HG02642 (cell line): ENCODE data around the gene RSBN1L.
"Not testable (repeated sequence)": the region's sequence is repeated elsewhere in the genome, so short reads cannot be mapped to it uniquely, and the experiment has no call there.

Experiments used
- ATAC-seq: cut with Tn5 transposase; IDR thresholded peaks from one replicate; pipeline ENCODE4 v1.9.1; 2021; ENCODE audit warnings: mild to moderate bottlenecking; ENCODE audit not compliant: unreplicated experiment, poor library complexity

RSBN1L gene

DNA sequence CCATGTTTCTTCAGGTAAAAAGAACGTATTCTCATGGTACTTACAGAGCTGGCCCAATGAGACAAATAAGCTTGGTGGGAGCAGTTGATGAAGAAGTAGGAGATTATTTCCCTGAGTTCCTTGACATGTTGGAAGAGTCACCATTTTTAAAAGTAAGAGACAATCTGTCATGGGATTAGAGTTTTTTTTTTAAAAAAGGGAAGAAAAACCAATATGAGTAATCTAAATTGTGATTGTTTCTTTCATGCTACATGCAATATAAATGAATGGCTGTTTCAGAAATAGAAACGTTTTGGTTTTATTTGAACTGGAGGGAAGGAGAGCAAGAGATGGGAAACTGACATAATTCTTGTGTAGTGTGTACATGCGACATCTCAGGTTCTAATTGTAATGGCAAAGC, 69.2 kb downstream of the RSBN1L start:
- ATAC-seq = no peak

DNA sequence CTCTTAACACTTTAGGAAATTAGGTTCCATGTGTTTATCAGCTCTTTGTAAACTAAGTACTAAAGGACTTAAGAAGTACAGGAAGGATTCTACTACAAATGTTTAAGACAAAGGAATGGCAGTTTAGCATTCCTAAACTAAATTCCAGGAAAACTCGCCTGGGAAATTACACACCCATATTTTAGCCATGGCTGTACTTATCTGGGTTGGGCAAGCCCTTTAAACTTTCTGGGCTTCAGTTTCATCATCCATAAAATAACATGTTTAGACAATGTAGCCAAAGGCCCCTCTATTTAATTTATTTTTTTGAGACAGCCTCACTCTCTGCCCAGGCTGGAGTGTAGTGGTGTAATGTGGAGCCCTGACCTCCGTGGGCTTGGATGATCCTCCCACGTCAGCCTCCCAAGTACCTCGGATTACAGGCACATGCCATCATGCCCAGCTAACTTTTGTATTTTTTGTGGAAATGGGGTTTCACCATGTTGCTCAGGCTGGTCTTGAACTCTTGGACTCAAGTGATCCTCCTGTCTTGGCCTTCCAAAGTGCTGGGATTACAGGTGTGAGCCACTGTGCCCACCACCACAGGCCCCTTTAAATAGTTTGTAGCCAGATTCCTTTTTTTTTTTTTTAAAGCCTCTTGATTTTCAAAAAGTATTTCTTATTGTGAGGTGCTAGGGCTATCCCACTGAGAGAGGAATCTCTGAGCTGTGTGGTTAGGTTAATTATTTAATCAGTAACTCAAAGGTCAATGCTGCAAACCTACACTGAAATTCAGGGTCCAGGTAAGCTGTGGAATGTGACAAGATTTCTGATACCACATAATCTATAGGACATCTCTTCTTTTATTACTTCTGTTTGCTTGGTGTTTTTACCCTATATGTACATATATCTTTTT, 69.9 kb downstream of the RSBN1L start:
- no peak for ATAC-seq

GRCh38 chr7:77766801-77767605, 70.7 kb downstream of the RSBN1L start:
- no peak for ATAC-seq

GRCh38 chr7:77770316-77770715, 74.1 kb downstream of the RSBN1L start:
- no peak for ATAC-seq

GRCh38 chr7:77771901-77772300, 75.6 kb downstream of the RSBN1L start:
- no peak for ATAC-seq

DNA sequence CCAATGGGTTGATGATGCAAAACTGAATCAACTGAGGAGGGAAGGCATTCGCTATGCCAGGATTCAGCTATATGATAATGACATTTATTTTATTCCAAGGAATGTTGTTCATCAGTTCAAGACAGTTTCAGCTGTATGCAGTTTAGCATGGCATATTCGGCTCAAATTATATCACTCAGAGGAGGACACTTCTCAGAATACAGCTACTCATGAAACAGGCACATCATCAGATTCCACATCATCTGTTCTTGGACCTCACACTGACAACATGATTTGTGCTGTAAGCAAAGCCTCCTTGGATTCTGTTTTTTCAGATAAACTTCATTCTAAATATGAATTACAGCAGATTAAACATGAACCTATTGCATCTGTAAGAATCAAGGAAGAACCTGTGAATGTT, 82.3 kb downstream of the RSBN1L start:
- no peak for ATAC-seq

GRCh38 chr7:77782383-77782782, 86.1 kb downstream of the RSBN1L start:
- ATAC-seq = no peak

DNA sequence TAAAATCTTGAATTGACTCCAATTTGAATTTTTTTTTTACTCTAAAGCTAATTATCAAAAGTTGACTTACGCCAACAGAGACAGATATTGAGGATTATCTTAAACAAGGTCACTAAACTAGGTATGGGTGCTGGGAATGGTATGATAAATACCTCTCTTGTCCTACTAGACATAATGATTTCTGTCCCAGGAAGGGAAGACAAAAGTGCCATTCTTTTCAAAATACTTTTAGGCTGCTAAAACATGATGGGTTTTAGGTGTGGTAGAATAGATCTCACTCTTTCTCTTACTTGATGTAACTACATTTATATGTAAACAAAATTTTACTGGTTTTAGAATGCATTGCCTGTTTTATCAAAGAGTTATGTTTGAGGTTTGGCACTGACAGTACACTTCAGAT, 86.9 kb downstream of the RSBN1L start:
- no peak for ATAC-seq

GRCh38 chr7:77783545-77783944, 87.3 kb downstream of the RSBN1L start:
- no peak for ATAC-seq

DNA sequence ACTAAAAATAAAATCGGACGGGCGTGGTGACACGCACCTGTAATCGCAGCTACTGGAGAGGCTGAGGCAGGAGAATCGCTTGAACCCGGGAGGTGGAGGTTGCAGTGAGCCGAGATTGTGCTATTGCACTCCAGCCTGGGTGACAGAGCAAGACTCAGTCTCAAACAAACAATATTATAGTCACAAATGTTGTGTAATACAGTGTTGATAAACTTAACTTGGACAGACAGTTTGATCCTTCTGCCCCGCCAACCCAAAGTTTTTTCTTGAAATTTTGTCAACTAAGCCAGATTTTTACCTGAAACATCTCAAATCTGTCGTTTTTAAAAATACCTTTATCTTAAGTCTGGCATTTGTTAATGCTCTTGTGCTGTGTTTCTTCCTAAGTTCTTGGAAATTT, 88.2 kb downstream of the RSBN1L start:
- ATAC-seq = not testable (repeated sequence)

GRCh38 chr7:77786018-77786417, 89.8 kb downstream of the RSBN1L start:
- no peak for ATAC-seq

GRCh38 chr7:77786741-77787140, 90.5 kb downstream of the RSBN1L start:
- no peak for ATAC-seq

DNA sequence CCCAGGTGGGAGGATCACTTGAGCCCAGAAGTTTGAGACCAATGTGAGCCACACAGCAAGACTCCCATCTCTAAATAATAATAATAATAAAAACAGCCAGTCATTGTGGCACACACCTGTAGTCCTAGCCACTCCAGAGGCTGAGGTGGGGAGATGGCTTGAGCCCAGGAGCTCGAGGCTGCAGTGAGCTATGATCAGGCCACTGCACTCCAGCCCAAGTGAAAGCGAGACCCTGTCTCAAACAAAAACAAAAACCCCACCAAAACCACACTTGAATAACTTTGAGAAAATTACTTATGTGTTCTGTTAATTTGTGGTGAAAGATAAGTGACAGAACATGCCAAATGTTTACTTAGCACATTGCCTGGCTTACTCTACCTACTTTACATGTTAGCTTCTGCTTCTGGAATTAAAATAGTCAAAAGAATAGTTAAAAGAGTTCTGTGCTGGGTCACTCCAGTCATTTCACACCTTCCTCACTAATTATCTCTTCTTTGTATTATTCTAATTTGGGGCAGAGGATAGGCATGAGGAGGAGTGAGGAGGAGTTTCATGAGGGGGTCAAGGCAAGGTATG, 92.2 kb downstream of the RSBN1L start:
- ATAC-seq = no peak

- no peak for ATAC-seq
Measured at GRCh38 chr7:77791336-77791735, 95.1 kb downstream of the RSBN1L start.

GRCh38 chr7:77791956-77792355, 95.7 kb downstream of the RSBN1L start:
- ATAC-seq = no peak

DNA sequence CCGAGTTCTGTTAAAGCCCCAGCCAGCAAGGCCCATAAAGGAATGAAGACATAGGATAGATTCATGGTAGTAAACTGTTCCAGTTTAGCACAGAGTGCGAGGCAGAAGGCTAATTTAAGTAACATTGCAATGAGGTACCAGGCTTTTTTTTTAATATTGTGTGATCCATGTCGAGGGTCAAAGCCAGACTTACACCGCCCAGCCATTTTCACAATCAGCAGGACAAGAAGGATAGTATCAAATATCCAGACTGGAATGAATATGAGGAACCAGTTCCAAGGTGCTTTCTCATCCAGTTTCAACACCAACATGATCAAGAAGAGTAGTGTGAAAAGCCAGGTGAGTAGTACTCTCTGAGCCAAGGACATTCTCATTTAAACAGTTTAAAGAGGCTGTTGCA, 97.7 kb downstream of the RSBN1L start:
- no peak for ATAC-seq

GRCh38 chr7:77796109-77796508, 99.8 kb downstream of the RSBN1L start:
- ATAC-seq = no peak

DNA sequence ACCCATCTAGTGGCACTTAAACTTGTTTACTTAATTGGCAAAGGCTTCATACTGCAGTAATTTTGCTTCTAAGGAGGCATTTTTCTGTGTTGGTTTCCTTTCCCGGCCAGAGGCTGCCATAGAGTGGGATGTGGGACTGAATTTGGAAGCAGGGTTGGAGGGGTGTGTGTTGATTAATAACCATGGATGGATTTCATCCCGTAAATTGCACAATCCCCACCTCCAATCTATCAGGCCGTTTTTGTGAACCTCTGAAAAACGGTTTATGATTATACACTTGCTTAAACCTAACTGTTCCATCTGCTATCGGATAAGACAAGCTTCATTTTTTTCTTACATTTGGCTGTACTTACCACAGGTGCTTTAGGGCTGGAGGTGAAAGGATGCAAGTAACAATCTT, 100.7 kb downstream of the RSBN1L start:
- ATAC-seq = no peak

- ATAC-seq = peak; percentile 37
Measured at GRCh38 chr7:77797734-77798393, 101.6 kb downstream of the RSBN1L start.

GRCh38 chr7:77798394-77799077, 102.3 kb downstream of the RSBN1L start, which contains the start of the genes PHTF2 and TMEM60:
Gene PHTF2 (plus strand): TSS chr7:77798773.
Gene TMEM60 (minus strand): TSS chr7:77798434. CDS start chr7:77794373, 4,061 bp downstream.
- peak; percentile 91 for ATAC-seq
